ENCODE results near the gene ZNRF3. TPM values are rescaled to one million over a fixed set of nuclear protein-coding genes. Genes with fewer than 3 reads are reported as not detected.
A peak's percentile ranks its signal among the peaks of the same experiment; 100 is the strongest.

Gene ZNRF3
- polyA plus RNA-seq, 1 donor (not counting 4 experiments of a cell fraction or from before 2014, with no cell fraction given) = 2.6 TPM

GRCh38 chr22:29062286-29062821 is 179.0 kb downstream of the ZNRF3 start:
- Histone ChIP-seq H3K9ac (ENCODE audit: control insufficient read depth, extremely low read depth, insufficient read depth, low read length) (no peak overlapping the region), H3K9me3 (ENCODE audit: control insufficient read depth, low read depth, low read length) (no peaks in the 10 kb centered on the region), H2AFZ (ENCODE audit: control insufficient read depth, low read length) (no peak overlapping the region), H3K4me1 (ENCODE audit: control insufficient read depth, extremely low read depth, insufficient read depth, low read length) (no peaks in the 10 kb centered on the region), H3K4me3 (ENCODE audit: control insufficient read depth in 2 of 3, extremely low read depth in 1 of 3, insufficient read depth in 2 of 3, low read depth in 1 of 3, low read length in 3 of 3) (no peak overlapping the region), H3K36me3 (ENCODE audit: control insufficient read depth in 2 of 2, extremely low read depth in 1 of 2, insufficient read depth in 2 of 2, low read length in 2 of 2) (no peaks in the 10 kb centered on the region), H3K4me2 (ENCODE audit: control insufficient read depth, extremely low read depth, insufficient read depth, low read depth, low read length) (no peak overlapping the region), H3K9me1 (ENCODE audit: control insufficient read depth, extremely low read depth, insufficient read depth, low read length) (no peaks in the 10 kb centered on the region), H3K27ac (ENCODE audit: control insufficient read depth, insufficient read depth, low read length) (no peak overlapping the region), H3K27me3 (ENCODE audit: control insufficient read depth, extremely low read depth, insufficient read depth, low read length) (no peaks in the 10 kb centered on the region), H4K20me1 (ENCODE audit: control insufficient read depth, extremely low read depth, insufficient read depth, low read length) (no peaks in the 10 kb centered on the region), H3K79me2 (ENCODE audit: control insufficient read depth, insufficient read depth, low read length) (no peaks in the 10 kb centered on the region)
- DNase-seq (ENCODE audit: low read depth, low spot score) = no peak
- dilution Hi-C loops (cut with MboI; ENCODE audit: extremely low pct_ligation_motif_present, low sequenced_read_pairs) = no loop called here
- peak; percentile 66 for FAIRE-seq
- TF ChIP-seq EZH2 (IDR thresholded peaks at IDR 0.05; ENCODE audit: low read length) = no peak
- no peak for TF ChIP-seq CTCF (optimal IDR thresholded peaks at IDR 0.05 in 1 of 3, IDR thresholded peaks at IDR 0.05 in 1 of 3, conservative IDR thresholded peaks at IDR 0.05 in 1 of 3; ENCODE audit: extremely low read depth in 1 of 3, insufficient read depth in 2 of 3, low read length in 3 of 3)

- no peaks in the 10 kb centered on the region for H4K20me1 ChIP-seq (ENCODE audit: control insufficient read depth, extremely low read depth, insufficient read depth, low read length)
- H3K9ac ChIP-seq (ENCODE audit: control insufficient read depth, extremely low read depth, insufficient read depth, low read length) = no peak overlapping the region
- no peak overlapping the region for H3K4me2 ChIP-seq (ENCODE audit: control insufficient read depth, extremely low read depth, insufficient read depth, low read depth, low read length)
- H3K4me1 ChIP-seq (ENCODE audit: control insufficient read depth, extremely low read depth, insufficient read depth, low read length) = peaks cover 2% of the 10 kb centered on the region
- dilution Hi-C loops (cut with MboI; ENCODE audit: extremely low pct_ligation_motif_present, low sequenced_read_pairs) = no loop called here
- H3K27me3 ChIP-seq (ENCODE audit: control insufficient read depth, extremely low read depth, insufficient read depth, low read length) = no peaks in the 10 kb centered on the region
- no peak overlapping the region for H3K4me3 ChIP-seq (ENCODE audit: control insufficient read depth in 2 of 3, extremely low read depth in 1 of 3, insufficient read depth in 2 of 3, low read depth in 1 of 3, low read length in 3 of 3)
- FAIRE-seq = no peak
- H3K79me2 ChIP-seq (ENCODE audit: control insufficient read depth, insufficient read depth, low read length) = no peaks in the 10 kb centered on the region
- H3K9me3 ChIP-seq (ENCODE audit: control insufficient read depth, low read depth, low read length) = no peaks in the 10 kb centered on the region
- no peak for DNase-seq (ENCODE audit: low read depth, low spot score)
- H3K9me1 ChIP-seq (ENCODE audit: control insufficient read depth, extremely low read depth, insufficient read depth, low read length) = no peaks in the 10 kb centered on the region
- TF ChIP-seq CTCF (optimal IDR thresholded peaks at IDR 0.05 in 1 of 3, IDR thresholded peaks at IDR 0.05 in 1 of 3, conservative IDR thresholded peaks at IDR 0.05 in 1 of 3; ENCODE audit: extremely low read depth in 1 of 3, insufficient read depth in 2 of 3, low read length in 3 of 3) (no peak), EZH2 (IDR thresholded peaks at IDR 0.05; ENCODE audit: low read length) (no peak)
- no peaks in the 10 kb centered on the region for H3K36me3 ChIP-seq (ENCODE audit: control insufficient read depth in 2 of 2, extremely low read depth in 1 of 2, insufficient read depth in 2 of 2, low read length in 2 of 2)
- H3K27ac ChIP-seq (ENCODE audit: control insufficient read depth, insufficient read depth, low read length) = no peak overlapping the region
- H2AFZ ChIP-seq (ENCODE audit: control insufficient read depth, low read length) = no peak overlapping the region
Observed at GRCh38 chr22:29065468-29066190, 182.3 kb downstream of the ZNRF3 start.
